Endothelial cell of umbilical vein (primary cell): ENCODE results near the gene ZNF628. TPM values are rescaled to one million over a fixed set of nuclear protein-coding genes. Genes with fewer than 3 reads are reported as not detected.

ENCODE experiments used
- BruUV-seq: library from RNA; stranded (reverse); fragments of 400-500 nt; replicated peaks from 2 replicates; lab custom pipeline; 2021; lab: Mats Ljungman, UMichigan
- CTCF ChIA-PET: fragments of 300-600, 350-600 bp; sonication (Branson Sonifier 250); formaldehyde crosslinking; loops from one replicate; lab custom pipeline; 2021; ENCODE audit warnings: antibody characterized with exemption, inconsistent platforms; lab: Charles Lee
- POLR2A ChIA-PET: fragments of 300-600, 350-600 bp; sonication (Branson Sonifier 250); formaldehyde crosslinking; loops from one replicate; lab custom pipeline; 2021; ENCODE audit warnings: antibody characterized with exemption, inconsistent platforms; lab: Charles Lee
- DNase-seq: peaks from one replicate; pipeline ENCODE4 v3.0.0-alpha.2; 2011; ENCODE audit warnings: low read depth, low spot score
- FAIRE-seq: peaks from 2 replicates; lab custom pipeline; 2011; peaks lifted over from hg19 to GRCh38; lab: Jason Lieb, UNC
- H2AFZ ChIP-seq: 2 replicates; pipeline ENCODE4 v1.6.0; 2012; ENCODE audit warnings: low read depth, low read length, control low read depth, inconsistent platforms
- H3K27ac ChIP-seq: 2 replicates; pipeline ENCODE4 v1.5.1; 2011; ENCODE audit warnings: low read depth, mild to moderate bottlenecking, control low read depth, low read length, moderate library complexity; ENCODE audit not compliant: insufficient read depth
- H3K27me3 ChIP-seq, 2 experiments: 2 replicates each; pipeline versions ENCODE4 v1.6.0 to v1.6.1; 2011; ENCODE audit warnings: low read length in 2 of 2, mixed read lengths in 1 of 2; ENCODE audit not compliant: control insufficient read depth in 2 of 2, insufficient read depth in 2 of 2
- H3K36me3 ChIP-seq, 2 experiments: 2 replicates in 1 of 2; 3 replicates in 1 of 2; pipeline ENCODE4 v1.5.1; 2011; ENCODE audit warnings: low read length in 2 of 2, mild to moderate bottlenecking in 1 of 2, moderate library complexity in 1 of 2; ENCODE audit not compliant: control insufficient read depth in 2 of 2, insufficient read depth in 2 of 2; ENCODE audit errors: extremely low read depth in 1 of 2
- H3K4me1 ChIP-seq: 3 replicates; pipeline ENCODE4 v1.5.1; 2011; ENCODE audit warnings: mild to moderate bottlenecking, low read length; ENCODE audit not compliant: control insufficient read depth, insufficient read depth; ENCODE audit errors: extremely low read depth
- H3K4me2 ChIP-seq: 2 replicates; pipeline ENCODE4 v1.6.1; 2011; ENCODE audit warnings: low read length, control low read depth, mixed read lengths; ENCODE audit not compliant: insufficient read depth
- H3K4me3 ChIP-seq, 3 experiments: fragments of 200-600 bp in 1 of 3; sonication (generic), shearing (Covaris generic) in 1 of 3; replicated peaks in 1 of 3; 2 replicates each; pipeline ENCODE4 v1.5.1; 2011 to 2016; ENCODE audit warnings: control low read depth in 3 of 3, low read length in 3 of 3, mild to moderate bottlenecking in 2 of 3, inconsistent platforms in 1 of 3, low read depth in 1 of 3, moderate library complexity in 1 of 3; ENCODE audit not compliant: insufficient read depth in 1 of 3
- H3K79me2 ChIP-seq: 2 replicates; pipeline ENCODE4 v1.6.0; 2012; ENCODE audit warnings: low read length, inconsistent platforms; ENCODE audit not compliant: control insufficient read depth, insufficient read depth
- H3K9ac ChIP-seq: replicated peaks from 2 replicates; pipeline ENCODE3; 2011; ENCODE audit warnings: low read length, control low read depth; ENCODE audit not compliant: insufficient read depth; ENCODE audit errors: extremely low read depth
- H3K9me1 ChIP-seq: replicated peaks from 3 replicates; pipeline ENCODE4 v1.6.0; 2011; ENCODE audit warnings: mild to moderate bottlenecking, low read length; ENCODE audit not compliant: control insufficient read depth, insufficient read depth; ENCODE audit errors: extremely low read depth
- H3K9me3 ChIP-seq: replicated peaks from 2 replicates; pipeline ENCODE4 v1.5.1; 2012; ENCODE audit warnings: low read length, inconsistent platforms; ENCODE audit not compliant: control insufficient read depth, insufficient read depth
- H4K20me1 ChIP-seq: replicated peaks from 2 replicates; pipeline ENCODE3; 2011; ENCODE audit warnings: mild to moderate bottlenecking, low read length; ENCODE audit not compliant: control insufficient read depth, insufficient read depth; ENCODE audit errors: extremely low read depth
- EZH2 ChIP-seq: IDR thresholded peaks from 2 replicates; pipeline ENCODE4 v1.6.1; 2012; ENCODE audit warnings: borderline replicate concordance, low read depth, mild to moderate bottlenecking, moderate library complexity, low read length, inconsistent platforms; ENCODE audit not compliant: severe bottlenecking
- FOS ChIP-seq: IDR thresholded peaks from 2 replicates; pipeline ENCODE4 v1.6.1; 2011; ENCODE audit warnings: mild to moderate bottlenecking, low read length, moderate library complexity, borderline replicate concordance; ENCODE audit not compliant: insufficient read depth
- GATA2 ChIP-seq: IDR thresholded peaks from 2 replicates; pipeline ENCODE4 v1.7.0; 2011; ENCODE audit warnings: low read depth, mild to moderate bottlenecking, moderate library complexity, mixed read lengths, low read length; ENCODE audit not compliant: insufficient read length, insufficient read depth
- JUN ChIP-seq: IDR thresholded peaks from 2 replicates; pipeline ENCODE4 v1.6.1; 2011; ENCODE audit warnings: borderline replicate concordance, low read depth; ENCODE audit not compliant: insufficient read length, insufficient read depth
- MYC ChIP-seq: IDR thresholded peaks from one replicate; pipeline ENCODE4 v1.6.1; 2011; ENCODE audit warnings: mild to moderate bottlenecking, low read depth, low read length
- POLR2A ChIP-seq: IDR thresholded peaks from 2 replicates; pipeline ENCODE4 v1.6.1; 2012; ENCODE audit warnings: low read depth, mild to moderate bottlenecking, control low read depth, low read length
- POLR2AphosphoS5 ChIP-seq: IDR thresholded peaks from 2 replicates; pipeline ENCODE4 v1.6.1; 2012; ENCODE audit warnings: low read depth, mild to moderate bottlenecking, control low read depth, low read length, moderate library complexity; ENCODE audit not compliant: insufficient read depth
- dilution Hi-C: fragments of 300-500 bp; cut with MboI; formaldehyde crosslinking; loops from one replicate; pipeline ENCODE4 v1.15.0; 2019; ENCODE audit warnings: low sequenced_read_pairs; ENCODE audit not compliant: extremely low pct_ligation_motif_present
- intact Hi-C: fragments of 100-400 bp; cut with micrococcal nuclease; formaldehyde crosslinking; loops from one replicate; pipeline ENCODE4 v1.10.0; 2022
- polyA plus RNA-seq, 4 experiments: library from polyadenylated mRNA; depleted of rRNA in 3 of 4; stranded (reverse) in 3 of 4; unstranded in 1 of 4; fragments of >200 nt; gene quantifications; 2 replicates each; pipeline versions ENCODE4 v1.2.1 to v1.2.3, GENCODE V29; 2011 to 2012; ENCODE audit warnings: missing spikeins in 1 of 4
- total RNA-seq: library from RNA; stranded (reverse); gene quantifications from 2 replicates; pipeline ENCODE4 v1.2.3, GENCODE V29; 2021
- TF ChIP-seq, protein P1 (sequence below): IDR thresholded peaks from 2 replicates; pipeline ENCODE4 v1.6.1; 2011; ENCODE audit not compliant: insufficient read depth, insufficient read length
- TF ChIP-seq, protein P2 (sequence below), 2 donors: IDR thresholded peaks; 1 replicate in 1 of 2; 2 replicates in 1 of 2; pipeline ENCODE4 v1.5.1; 2011; ENCODE audit warnings: low read length in 2 of 2, mild to moderate bottlenecking in 2 of 2, moderate library complexity in 2 of 2, control low read depth in 1 of 2, inconsistent platforms in 1 of 2, low read depth in 1 of 2; ENCODE audit not compliant: insufficient read depth in 1 of 2; ENCODE audit errors: extremely low read depth in 1 of 2

Gene ZNF628
- total and polyA plus RNA-seq, 2 donors (not counting 3 experiments of a cell fraction or from before 2014, with no cell fraction given), result 2.0 to 10.4 TPM

DNA sequence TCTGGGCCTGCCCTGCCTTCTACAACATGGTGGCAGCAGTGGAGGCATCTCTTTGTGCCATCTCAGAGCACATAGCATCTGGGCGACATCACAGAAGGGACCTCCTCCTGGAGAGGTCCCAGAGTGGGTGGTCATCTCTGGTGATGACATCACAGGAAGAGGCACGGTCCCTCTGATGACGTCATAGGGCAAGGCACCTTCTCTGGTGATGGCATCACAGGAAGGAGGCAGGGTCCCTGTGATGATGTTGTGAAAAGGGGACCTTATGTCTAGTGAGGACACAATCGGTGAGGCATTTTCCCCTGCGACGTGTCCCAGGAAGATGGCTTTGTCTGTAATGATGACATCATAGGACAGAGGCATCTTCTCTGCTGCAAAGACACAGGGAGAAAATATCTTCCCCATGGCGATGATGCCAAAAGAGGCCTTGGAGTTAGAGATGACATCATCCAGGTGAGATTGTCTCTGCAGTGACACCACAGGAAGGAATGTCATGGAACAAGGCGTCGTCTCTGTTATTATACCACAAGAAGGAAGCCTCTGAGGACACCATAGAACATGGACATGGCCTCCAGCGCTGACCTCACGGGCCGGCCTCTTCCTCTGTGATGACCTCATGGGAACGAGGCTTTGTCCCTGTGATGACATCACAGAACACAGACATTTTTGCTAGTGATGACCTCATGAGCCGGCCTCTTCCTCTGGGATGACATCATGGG, 44.0 kb upstream of the ZNF628 start:
- no peak overlapping the region for H3K9ac ChIP-seq
- DNase-seq (no peak), FAIRE-seq (no peak)
- no peak overlapping the region for H3K4me2 ChIP-seq
- H3K79me2 ChIP-seq, result no peaks in the 10 kb centered on the region
- CTCF ChIA-PET, result no interaction called here
- intact Hi-C loops (no loop called here), dilution Hi-C loops (no loop called here)
- no peaks in the 10 kb centered on the region for H3K4me1 ChIP-seq
- H4K20me1 ChIP-seq, result no peaks in the 10 kb centered on the region
- H3K4me3 ChIP-seq, result no peak overlapping the region
- H3K27ac ChIP-seq, result no peak overlapping the region
- TF ChIP-seq GATA2 (no peak), JUN (peak; percentile 6)
- BruUV-seq, result no TSS peak
- H2AFZ ChIP-seq, result no peak overlapping the region
- no peaks in the 10 kb centered on the region for H3K9me1 ChIP-seq
- H3K9me3 ChIP-seq, result no peaks in the 10 kb centered on the region
- no peaks in the 10 kb centered on the region for H3K36me3 ChIP-seq
- peaks cover 3% of the 10 kb centered on the region in 2 experiments for H3K27me3 ChIP-seq
- POLR2A ChIA-PET, result no interaction called here

DNA sequence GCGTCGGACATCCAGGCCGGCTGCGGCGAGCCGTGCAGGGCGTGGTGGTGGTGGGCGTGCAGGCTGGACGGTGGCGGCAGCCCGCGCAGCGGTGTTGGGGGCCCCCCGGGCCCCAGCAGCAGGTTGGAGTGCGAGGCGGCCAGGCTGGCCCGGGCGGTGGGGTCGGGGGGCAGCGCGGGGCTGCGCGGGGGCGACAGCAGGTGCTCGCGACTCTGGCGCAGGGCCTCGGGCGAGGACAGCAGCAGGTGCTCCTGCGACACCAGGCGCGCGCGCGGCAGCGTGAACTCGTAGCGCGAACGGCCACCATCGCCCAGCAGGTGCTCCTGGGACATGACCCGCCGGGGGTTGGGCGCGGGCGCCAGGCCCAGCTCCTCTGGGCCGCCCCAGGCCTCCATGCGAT, 43.1 kb upstream of the ZNF628 start:
- no peaks in the 10 kb centered on the region for H3K4me1 ChIP-seq
- H3K27me3 ChIP-seq, result peaks cover 3% of the 10 kb centered on the region in 2 experiments
- ChIA-PET CTCF (no interaction called here), POLR2A (no interaction called here)
- H3K9me1 ChIP-seq, result no peaks in the 10 kb centered on the region
- no peak overlapping the region for H3K4me3 ChIP-seq
- FAIRE-seq, result no peak
- H3K4me2 ChIP-seq, result no peak overlapping the region
- H2AFZ ChIP-seq, result no peak overlapping the region
- no TSS peak for BruUV-seq
- no peak for DNase-seq
- no peaks in the 10 kb centered on the region for H3K79me2 ChIP-seq
- no peaks in the 10 kb centered on the region for H4K20me1 ChIP-seq
- H3K36me3 ChIP-seq, result no peaks in the 10 kb centered on the region
- intact Hi-C loops, result no loop called here
- no peaks in the 10 kb centered on the region for H3K9me3 ChIP-seq
- TF ChIP-seq POLR2AphosphoS5, result no peak
- no peak for TF ChIP-seq GATA2
- TF ChIP-seq, protein P1, sequence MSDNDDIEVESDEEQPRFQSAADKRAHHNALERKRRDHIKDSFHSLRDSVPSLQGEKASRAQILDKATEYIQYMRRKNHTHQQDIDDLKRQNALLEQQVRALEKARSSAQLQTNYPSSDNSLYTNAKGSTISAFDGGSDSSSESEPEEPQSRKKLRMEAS, result no peak
- no peak for TF ChIP-seq EZH2
- TF ChIP-seq POLR2A, result no peak
- TF ChIP-seq MYC, result no peak
- TF ChIP-seq, protein P2, sequence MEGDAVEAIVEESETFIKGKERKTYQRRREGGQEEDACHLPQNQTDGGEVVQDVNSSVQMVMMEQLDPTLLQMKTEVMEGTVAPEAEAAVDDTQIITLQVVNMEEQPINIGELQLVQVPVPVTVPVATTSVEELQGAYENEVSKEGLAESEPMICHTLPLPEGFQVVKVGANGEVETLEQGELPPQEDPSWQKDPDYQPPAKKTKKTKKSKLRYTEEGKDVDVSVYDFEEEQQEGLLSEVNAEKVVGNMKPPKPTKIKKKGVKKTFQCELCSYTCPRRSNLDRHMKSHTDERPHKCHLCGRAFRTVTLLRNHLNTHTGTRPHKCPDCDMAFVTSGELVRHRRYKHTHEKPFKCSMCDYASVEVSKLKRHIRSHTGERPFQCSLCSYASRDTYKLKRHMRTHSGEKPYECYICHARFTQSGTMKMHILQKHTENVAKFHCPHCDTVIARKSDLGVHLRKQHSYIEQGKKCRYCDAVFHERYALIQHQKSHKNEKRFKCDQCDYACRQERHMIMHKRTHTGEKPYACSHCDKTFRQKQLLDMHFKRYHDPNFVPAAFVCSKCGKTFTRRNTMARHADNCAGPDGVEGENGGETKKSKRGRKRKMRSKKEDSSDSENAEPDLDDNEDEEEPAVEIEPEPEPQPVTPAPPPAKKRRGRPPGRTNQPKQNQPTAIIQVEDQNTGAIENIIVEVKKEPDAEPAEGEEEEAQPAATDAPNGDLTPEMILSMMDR (IDR thresholded peaks at IDR 0.05; ENCODE audit: extremely low read depth in 1 of 2, insufficient read depth in 1 of 2, low read depth in 1 of 2, low read length in 2 of 2), result no peak
- TF ChIP-seq JUN, result no peak
- no peak for TF ChIP-seq FOS
- H3K9ac ChIP-seq, result no peak overlapping the region
- dilution Hi-C loops, result no loop called here
- H3K27ac ChIP-seq, result no peak overlapping the region
